ENCODE results near the gene AHR.

The AHR gene

GRCh38 chr7:17304926-17305325 is 6.5 kb downstream of the AHR start:
- DNase-seq: peak; percentile 64 to 68

- DNase-seq: no peak
These were observed 7.1 kb downstream of the AHR start for GRCh38 chr7:17305387-17306171.

GRCh38 chr7:17307000-17307399 is 8.5 kb downstream of the AHR start:
- DNase-seq: peak; percentile 25 to 41

GRCh38 chr7:17307558-17307957 is 9.1 kb downstream of the AHR start:
- no peak for DNase-seq

- no peak for DNase-seq
These were observed 9.7 kb downstream of the AHR start for GRCh38 chr7:17307969-17308648.

GRCh38 chr7:17311194-17311593 is 12.7 kb downstream of the AHR start:
- no peak for DNase-seq

- no peak for DNase-seq
These were observed 13.5 kb downstream of the AHR start for GRCh38 chr7:17311952-17312351.

- no peak for DNase-seq
These were observed 14.2 kb downstream of the AHR start for GRCh38 chr7:17312641-17313040.

- no peak for DNase-seq
These were observed 14.7 kb downstream of the AHR start for GRCh38 chr7:17313194-17313593.

GRCh38 chr7:17315974-17316373 is 17.5 kb downstream of the AHR start:
- DNase-seq: no peak

GRCh38 chr7:17318146-17318545 is 19.7 kb downstream of the AHR start:
- peak; percentile 67 to 87 for DNase-seq

GRCh38 chr7:17319164-17320101 is 21.0 kb downstream of the AHR start:
- no peak for DNase-seq

- no peak for DNase-seq
These were observed 21.6 kb downstream of the AHR start for GRCh38 chr7:17320102-17320497.

- DNase-seq: no peak
These were observed 22.2 kb downstream of the AHR start for GRCh38 chr7:17320657-17321056.

- no peak for DNase-seq
These were observed 26.9 kb downstream of the AHR start for GRCh38 chr7:17325364-17325763.

GRCh38 chr7:17326378-17326777 is 27.9 kb downstream of the AHR start:
- no peak for DNase-seq

- DNase-seq: no peak
These were observed 30.2 kb downstream of the AHR start for GRCh38 chr7:17328641-17329040.

- DNase-seq: no peak
These were observed 31.0 kb downstream of the AHR start for GRCh38 chr7:17329440-17329839.

GRCh38 chr7:17331891-17332501 is 33.5 kb downstream of the AHR start:
- DNase-seq: peak in 1 of 2 donors; percentile 17

- DNase-seq: no peak
These were observed 34.8 kb downstream of the AHR start for GRCh38 chr7:17333221-17333620.

- DNase-seq: no peak
These were observed 37.7 kb downstream of the AHR start for GRCh38 chr7:17336168-17336567.

GRCh38 chr7:17339139-17339538 is 40.7 kb downstream of the AHR start:
- no peak for DNase-seq

GRCh38 chr7:17339952-17340351 is 41.5 kb downstream of the AHR start:
- DNase-seq: no peak

Measured in inflammatory macrophage treated with lipopolysaccharide for 1 hour (primary cell).